Measurements from ENCODE around the gene RELT.

Gene RELT

GRCh38 chr11:73348838-73349237 lies 27.4 kb upstream of the RELT start:
- no peak for DNase-seq

DNA sequence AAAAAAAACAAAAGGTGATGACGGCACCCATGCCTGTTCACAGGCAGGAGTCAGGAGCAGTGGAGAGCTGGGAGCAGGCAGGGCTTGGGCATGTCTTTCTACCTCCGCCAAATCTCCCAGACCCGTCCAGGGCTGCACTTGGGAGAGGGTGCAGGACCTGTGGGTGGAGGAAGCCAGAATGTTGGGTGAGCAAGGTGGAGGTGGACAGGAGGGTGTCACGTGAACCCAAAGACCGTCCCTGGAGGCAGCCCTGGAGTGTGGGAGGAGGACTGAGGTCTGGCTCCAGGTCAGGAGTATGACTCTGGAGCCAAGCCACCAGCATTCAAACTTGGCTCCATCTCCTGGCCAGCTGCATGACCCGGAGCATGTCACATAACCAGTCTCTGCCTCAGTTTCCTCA lies 26.6 kb upstream of the RELT start:
- no peak for DNase-seq

DNA sequence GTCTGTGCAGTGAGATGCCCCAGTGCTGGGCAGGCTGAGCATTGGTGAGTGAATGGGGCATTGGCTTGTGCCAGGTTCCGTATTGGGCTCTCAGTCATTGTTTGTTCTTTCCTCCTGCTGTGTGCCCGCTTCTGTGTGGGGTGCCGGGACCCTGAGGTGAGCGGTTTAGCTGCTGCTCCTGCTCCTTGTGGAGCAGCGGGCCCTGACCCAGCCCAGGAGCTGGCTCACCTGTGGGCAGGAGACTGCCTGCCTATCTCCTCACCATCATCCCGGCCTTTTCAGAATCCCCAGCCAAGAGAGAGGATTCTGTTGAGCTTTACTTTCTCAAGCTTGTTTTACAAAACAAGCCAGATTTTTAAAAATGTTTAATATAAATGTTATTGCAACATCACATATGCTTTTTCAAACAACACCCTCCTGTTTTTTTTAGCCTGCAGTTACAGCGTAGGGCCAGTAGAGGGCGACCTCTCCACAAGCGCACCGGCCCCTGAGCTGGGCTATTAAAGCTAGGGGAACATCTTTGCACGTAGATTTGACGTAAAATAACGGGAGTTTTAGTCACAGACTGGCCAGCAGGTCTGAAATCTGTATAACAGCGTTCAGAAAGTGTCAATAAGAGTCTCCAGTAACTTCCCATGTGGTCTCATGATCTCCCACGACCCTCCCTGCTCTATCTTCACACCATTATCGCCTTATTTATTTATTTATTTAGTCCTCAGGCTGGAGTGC lies 25.1 kb upstream of the RELT start:
- DNase-seq, result peak; percentile 97

DNA sequence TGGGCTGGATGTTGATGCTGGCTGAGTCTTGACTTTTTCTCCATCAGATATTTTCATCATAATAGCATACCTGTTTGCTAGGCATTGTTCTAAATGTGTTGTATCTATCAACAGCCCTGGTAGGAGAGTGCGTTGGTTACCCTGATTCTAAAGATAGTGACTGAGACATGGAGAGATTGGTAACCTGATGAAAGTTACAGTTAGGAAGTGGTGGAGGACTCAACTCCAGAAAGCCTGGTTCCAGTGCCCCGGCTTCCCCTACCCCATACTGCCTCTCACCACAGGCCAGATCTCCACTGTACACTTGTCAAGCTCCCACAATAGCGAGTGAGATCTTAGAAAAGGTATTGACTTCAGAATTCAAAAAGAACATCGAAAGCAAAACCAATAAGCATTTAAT lies 22.8 kb upstream of the RELT start:
- DNase-seq, result no peak

DNA sequence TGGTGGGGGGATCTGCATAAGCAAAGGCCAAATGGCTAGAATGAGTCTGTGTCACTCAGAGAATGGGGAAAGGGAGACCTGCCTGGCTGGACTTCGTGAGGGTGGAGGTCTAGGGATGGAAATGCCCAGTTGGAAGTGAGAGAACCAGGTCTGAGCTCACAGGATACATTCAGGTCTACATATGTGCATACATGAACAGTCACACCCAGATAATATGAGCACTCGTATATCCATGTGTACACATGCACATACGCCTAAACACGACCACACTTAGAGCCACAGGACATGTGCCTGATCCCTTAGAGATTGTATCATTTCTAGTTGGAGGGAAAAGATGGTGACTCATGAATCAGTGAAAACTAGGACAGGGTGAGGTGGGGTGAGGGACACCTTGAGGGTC lies 21.1 kb upstream of the RELT start:
- no peak for DNase-seq

DNA sequence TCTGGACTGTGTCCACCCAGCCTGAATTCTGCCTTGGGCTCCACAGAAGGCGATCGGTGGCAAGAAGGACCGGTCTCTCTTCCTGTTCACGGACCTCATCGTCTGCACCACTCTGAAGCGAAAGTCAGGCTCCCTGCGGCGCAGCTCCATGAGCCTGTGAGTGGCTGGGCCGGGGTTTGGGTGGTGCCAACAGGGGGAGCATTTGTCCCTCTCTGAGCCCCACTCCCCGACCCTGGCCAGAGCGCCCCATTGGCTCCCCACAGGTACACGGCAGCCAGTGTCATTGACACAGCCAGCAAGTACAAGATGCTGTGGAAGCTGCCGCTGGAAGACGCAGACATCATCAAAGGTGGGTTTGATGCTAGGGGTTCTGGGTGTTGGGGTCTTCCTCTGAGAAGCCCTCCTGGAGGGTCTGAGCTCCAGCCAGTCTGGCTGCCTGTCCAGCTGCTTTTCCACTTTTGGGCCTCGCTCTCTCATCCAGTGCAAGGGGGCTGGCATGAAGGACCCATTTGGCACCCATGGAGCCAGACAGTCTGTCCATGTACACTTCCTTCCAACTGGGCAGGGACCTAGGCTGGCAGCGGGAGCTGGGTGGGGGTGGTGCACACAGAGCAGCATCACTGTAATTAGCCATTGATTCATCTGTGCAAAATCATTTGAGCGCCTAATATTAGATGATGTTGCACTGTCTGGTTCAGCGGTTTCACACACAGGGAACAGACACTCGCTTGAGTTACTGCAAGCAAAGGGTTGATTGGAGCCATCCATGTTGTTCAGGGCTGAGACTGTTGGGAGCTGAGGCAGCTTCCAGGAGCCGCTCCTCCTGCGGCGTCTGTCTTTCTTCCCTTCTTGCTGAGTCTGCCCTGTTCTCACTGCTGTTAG lies 19.0 kb upstream of the RELT start:
- DNase-seq, result no peak

GRCh38 chr11:73358071-73358470 lies 18.1 kb upstream of the RELT start:
- no peak for DNase-seq

DNA sequence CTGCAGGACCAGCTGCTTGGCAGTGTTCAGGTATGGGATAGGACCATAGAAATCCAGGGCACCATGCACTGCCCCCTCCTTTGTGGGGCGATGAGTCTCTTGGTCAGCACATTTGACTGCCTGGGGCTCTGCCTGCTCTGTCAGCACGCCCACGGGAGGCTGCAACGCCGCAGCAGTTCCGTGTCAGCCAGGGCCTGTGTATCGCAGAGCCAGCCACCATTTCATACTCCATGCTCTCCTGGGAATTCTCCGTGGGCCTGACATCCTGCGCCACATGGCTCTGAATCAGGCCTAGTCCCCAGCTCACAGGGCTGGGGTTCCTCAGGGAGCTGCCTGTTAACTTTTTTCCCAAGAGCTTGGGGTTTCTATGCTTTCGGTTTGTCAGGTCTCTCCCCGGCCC lies 16.9 kb upstream of the RELT start:
- no peak for DNase-seq

- peak; percentile 82 for DNase-seq
Measured at GRCh38 chr11:73359930-73360742, 16.1 kb upstream of the RELT start.

DNA sequence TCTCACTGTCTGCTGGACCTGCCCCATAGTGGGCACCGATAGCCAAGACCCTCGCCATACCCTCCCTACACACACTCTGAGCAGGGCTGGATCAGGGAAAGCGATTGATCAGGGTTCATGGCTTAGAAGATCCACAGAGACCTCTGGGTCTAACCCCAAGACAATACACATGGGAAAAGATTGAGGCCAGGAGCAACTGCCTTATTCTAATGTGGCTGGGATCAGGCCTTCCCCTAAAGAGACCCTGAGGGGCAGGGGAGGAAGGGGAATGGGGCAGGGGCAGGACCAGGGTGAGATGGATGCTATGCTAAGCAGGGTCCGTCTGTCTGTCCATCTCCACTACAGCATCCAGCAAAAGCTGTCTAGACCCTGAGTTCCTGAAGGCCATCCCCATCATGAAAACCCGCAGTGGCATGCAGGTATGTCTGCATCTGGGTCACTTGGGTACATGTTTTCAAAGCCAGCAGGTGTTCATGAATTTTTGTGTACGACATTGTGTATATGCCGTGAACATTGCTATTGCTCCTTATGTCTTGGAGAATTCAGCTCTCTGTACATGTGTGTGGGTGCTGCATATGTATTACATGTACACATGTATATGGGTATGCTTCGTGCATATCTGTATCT lies 15.3 kb upstream of the RELT start:
- no peak for DNase-seq

DNA sequence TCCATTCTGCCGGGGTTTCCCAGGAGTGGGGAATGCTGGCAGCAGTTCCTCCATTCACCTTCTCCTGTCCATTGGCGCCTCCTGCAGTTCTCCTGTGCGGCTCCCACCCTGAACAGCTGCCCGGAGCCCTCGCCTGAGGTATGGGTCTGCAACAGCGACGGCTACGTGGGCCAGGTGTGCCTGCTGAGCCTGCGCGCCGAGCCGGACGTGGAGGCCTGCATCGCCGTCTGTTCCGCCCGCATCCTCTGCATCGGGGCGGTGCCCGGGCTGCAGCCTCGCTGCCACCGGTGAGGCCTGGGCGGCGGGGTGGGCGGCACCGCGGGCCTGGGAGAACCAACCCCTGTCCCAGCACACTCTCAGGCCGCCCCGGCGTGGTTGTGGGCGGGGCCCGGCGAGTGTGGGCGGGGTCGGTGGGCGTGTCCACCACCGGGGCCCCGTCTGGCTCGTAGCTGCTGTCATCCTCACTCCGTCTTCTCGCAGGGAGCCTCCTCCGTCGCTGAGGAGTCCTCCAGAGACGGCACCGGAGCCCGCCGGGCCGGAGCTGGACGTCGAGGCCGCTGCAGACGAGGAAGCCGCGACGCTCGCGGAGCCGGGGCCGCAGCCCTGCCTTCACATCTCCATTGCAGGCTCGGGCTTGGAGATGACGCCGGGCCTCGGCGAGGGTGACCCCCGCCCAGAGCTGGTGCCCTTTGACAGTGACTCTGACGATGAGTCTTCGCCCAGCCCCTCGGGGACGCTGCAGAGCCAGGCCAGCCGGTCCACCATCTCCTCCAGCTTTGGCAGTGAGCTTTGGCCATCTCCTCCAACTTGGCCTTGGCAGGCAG lies 14.0 kb upstream of the RELT start:
- DNase-seq, result no peak

GRCh38 chr11:73363147-73363546 lies 13.1 kb upstream of the RELT start:
- no peak for DNase-seq

DNA sequence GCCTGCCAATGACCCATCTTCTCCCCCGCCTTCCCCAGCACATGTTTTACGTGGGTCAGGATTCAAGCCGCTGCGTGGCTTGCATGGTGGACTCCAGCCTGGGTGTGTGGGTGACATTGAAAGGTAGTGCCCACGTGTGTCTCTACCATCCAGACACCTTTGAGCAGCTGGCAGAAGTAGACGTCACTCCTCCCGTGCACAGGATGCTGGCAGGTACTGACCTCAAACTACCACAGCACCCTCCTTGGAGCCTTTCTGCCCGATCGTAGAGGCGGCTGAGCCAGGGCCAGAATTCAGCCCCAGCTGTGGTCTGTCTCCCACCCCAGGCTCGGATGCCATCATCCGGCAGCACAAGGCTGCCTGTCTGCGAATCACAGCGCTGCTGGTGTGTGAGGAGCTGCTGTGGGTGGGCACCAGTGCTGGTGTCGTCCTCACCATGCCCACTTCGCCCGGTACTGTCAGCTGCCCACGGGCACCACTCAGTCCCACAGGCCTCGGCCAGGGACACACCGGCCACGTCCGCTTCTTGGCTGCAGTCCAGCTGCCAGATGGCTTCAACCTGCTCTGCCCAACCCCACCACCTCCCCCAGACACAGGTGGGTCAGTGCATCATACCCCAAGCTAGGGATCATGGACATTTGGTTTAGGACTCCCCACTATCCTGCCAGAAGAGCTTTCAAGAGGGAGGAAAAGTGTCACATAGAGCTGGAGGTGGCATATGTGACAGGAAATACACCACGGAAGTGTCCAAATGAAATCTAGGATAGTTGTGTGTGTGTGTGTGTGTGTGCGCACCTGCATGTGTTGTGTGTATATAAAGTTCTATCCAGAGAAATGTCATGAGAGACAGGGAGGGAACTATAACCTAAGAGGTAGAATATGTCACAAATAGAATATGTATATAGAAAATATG lies 10.6 kb upstream of the RELT start:
- no peak for DNase-seq

- DNase-seq, result no peak
Measured at GRCh38 chr11:73366265-73366610, 10.0 kb upstream of the RELT start.

GRCh38 chr11:73366953-73367352 lies 9.2 kb upstream of the RELT start:
- DNase-seq, result no peak

DNA sequence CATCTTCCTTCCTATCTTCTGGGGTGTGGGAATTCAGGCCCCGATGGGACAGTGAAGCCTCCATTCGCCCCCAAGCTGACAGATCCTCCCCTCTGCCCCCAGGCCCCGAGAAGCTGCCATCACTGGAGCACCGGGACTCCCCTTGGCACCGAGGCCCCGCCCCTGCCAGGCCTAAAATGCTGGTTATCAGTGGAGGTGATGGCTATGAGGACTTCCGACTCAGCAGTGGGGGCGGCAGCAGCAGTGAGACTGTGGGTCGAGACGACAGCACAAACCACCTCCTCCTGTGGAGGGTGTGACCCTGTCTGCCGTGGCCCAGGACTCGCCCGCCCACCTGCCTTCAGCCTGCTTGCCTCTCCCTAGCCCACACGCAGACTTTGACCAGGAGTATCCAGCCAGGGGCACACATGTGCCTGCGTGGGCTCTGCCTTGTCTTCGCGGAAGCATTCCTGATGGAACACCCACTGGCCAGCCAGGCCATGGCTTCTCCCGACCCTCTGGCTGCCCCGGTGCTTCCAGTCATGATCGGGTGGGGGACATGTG lies 8.6 kb upstream of the RELT start:
- DNase-seq, result no peak

DNA sequence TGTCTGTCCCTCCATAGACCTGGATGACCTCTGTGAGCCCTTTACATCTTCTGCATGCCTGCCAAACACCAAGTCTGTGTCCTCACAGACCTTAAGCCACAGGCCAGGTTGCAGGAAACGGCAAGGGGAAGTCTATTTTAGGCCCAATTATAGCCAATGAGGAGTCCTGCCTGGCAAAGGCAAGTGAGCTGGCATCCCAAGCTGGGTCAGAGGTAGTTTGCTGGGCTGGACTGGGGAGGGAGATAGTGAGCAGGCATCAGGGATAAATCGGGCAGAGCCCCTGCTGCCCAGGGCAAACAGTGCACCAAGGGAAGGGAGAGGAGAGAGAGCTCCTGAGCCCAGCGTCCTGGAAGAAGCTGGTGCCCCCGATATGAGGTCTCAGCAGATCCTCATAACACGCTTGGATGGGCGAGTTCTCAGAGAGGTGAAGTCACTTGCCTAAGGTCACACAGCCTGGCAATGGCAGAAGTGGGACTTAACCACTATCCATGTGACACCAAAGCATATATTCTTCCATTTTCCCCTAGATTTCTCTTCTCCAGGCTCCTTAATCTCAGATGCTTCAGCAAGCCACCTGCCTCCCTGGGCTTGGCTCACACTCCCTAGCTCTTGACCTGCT lies 3.7 kb upstream of the RELT start:
- DNase-seq, result no peak

- no peak for DNase-seq
Measured at GRCh38 chr11:73374151-73374550, 2.0 kb upstream of the RELT start.

GRCh38 chr11:73375830-73376159 lies 404 bp upstream of the RELT start:
- DNase-seq, result no peak

GRCh38 chr11:73376803-73377629 lies 817 bp downstream of the RELT start:
- peak; percentile 93 for DNase-seq
